HG03175 (cell line): ENCODE measurements around the gene LTBP4.

Source experiments
- ATAC-seq: cut with Tn5 transposase; IDR thresholded peaks from one replicate; pipeline ENCODE4 v1.9.1; 2021; ENCODE audit warnings: mild to moderate bottlenecking, moderate library complexity; ENCODE audit not compliant: unreplicated experiment

The LTBP4 gene

GRCh38 chr19:40658031-40658430, 56.9 kb downstream of the LTBP4 start:
- no peak for ATAC-seq

GRCh38 chr19:40659116-40659515, 57.9 kb downstream of the LTBP4 start:
- ATAC-seq: no peak

GRCh38 chr19:40659566-40659965, 58.4 kb downstream of the LTBP4 start:
- ATAC-seq: no peak

GRCh38 chr19:40661616-40662015, 60.4 kb downstream of the LTBP4 start:
- ATAC-seq: no peak

- peak; percentile 82 for ATAC-seq
Measured at GRCh38 chr19:40662925-40663694, 61.9 kb downstream of the LTBP4 start.

- ATAC-seq: no peak
Measured at GRCh38 chr19:40663695-40664692, 62.8 kb downstream of the LTBP4 start.

- no peak for ATAC-seq
Measured at GRCh38 chr19:40666803-40667438, 65.8 kb downstream of the LTBP4 start.

- no peak for ATAC-seq
Measured at GRCh38 chr19:40667602-40668001, 66.4 kb downstream of the LTBP4 start.

- ATAC-seq: no peak
Measured at GRCh38 chr19:40668991-40669614, 67.9 kb downstream of the LTBP4 start.

- no peak for ATAC-seq
Measured at GRCh38 chr19:40671404-40671803, 70.2 kb downstream of the LTBP4 start.

- no peak for ATAC-seq
Measured at GRCh38 chr19:40672038-40672437, 70.9 kb downstream of the LTBP4 start.

- ATAC-seq: no peak
Measured at GRCh38 chr19:40672573-40673299, 71.6 kb downstream of the LTBP4 start.

GRCh38 chr19:40673397-40673796, 72.2 kb downstream of the LTBP4 start:
- no peak for ATAC-seq

- no peak for ATAC-seq
Measured at GRCh38 chr19:40674291-40674690, 73.1 kb downstream of the LTBP4 start.

GRCh38 chr19:40677156-40677555, 76.0 kb downstream of the LTBP4 start:
- no peak for ATAC-seq
